ENCODE measurements around the gene LRCH1.
A peak's percentile ranks its signal among the peaks of the same experiment; 100 is the strongest.

The LRCH1 gene

GRCh38 chr13:46535002-46535401, 18.0 kb upstream of the LRCH1 start:
- DNase-seq (ENCODE audit: low read depth) = no peak

- DNase-seq (ENCODE audit: low read depth) = no peak
Measured at GRCh38 chr13:46535825-46536224, 17.1 kb upstream of the LRCH1 start.

GRCh38 chr13:46536341-46536740, 16.6 kb upstream of the LRCH1 start:
- no peak for DNase-seq (ENCODE audit: low read depth)

- no peak for DNase-seq (ENCODE audit: low read depth)
Measured at GRCh38 chr13:46539231-46539630, 13.7 kb upstream of the LRCH1 start.

- DNase-seq (ENCODE audit: low read depth) = no peak
Measured at GRCh38 chr13:46541210-46541609, 11.8 kb upstream of the LRCH1 start.

GRCh38 chr13:46542833-46543232, 10.1 kb upstream of the LRCH1 start:
- DNase-seq (ENCODE audit: low read depth) = no peak

GRCh38 chr13:46543287-46543686, 9.7 kb upstream of the LRCH1 start:
- DNase-seq (ENCODE audit: low read depth) = no peak

GRCh38 chr13:46544208-46544607, 8.8 kb upstream of the LRCH1 start:
- DNase-seq (ENCODE audit: low read depth) = no peak

GRCh38 chr13:46544811-46545210, 8.2 kb upstream of the LRCH1 start:
- DNase-seq (ENCODE audit: low read depth) = no peak

GRCh38 chr13:46546084-46546768, 6.7 kb upstream of the LRCH1 start:
- DNase-seq (ENCODE audit: low read depth) = no peak

- no peak for DNase-seq (ENCODE audit: low read depth)
Measured at GRCh38 chr13:46550822-46551221, 2.1 kb upstream of the LRCH1 start.

GRCh38 chr13:46551410-46552302, 1.3 kb upstream of the LRCH1 start:
- DNase-seq (ENCODE audit: low read depth) = peak; percentile 35

GRCh38 chr13:46552303-46552682, 677 bp upstream of the LRCH1 start:
- DNase-seq (ENCODE audit: low read depth) = no peak

- no peak for DNase-seq (ENCODE audit: low read depth)
Measured at GRCh38 chr13:46553521-46553885, 533 bp downstream of the LRCH1 start.

GRCh38 chr13:46553886-46554858, 1.2 kb downstream of the LRCH1 start:
- DNase-seq (ENCODE audit: low read depth) = peak; percentile 36

- DNase-seq (ENCODE audit: low read depth) = no peak
Measured at GRCh38 chr13:46554951-46555350, 2.0 kb downstream of the LRCH1 start.

- no peak for DNase-seq (ENCODE audit: low read depth)
Measured at GRCh38 chr13:46555722-46556417, 2.9 kb downstream of the LRCH1 start.

GRCh38 chr13:46556418-46556779, 3.4 kb downstream of the LRCH1 start:
- DNase-seq (ENCODE audit: low read depth) = no peak

- DNase-seq (ENCODE audit: low read depth) = no peak
Measured at GRCh38 chr13:46559272-46559805, 6.4 kb downstream of the LRCH1 start.

GRCh38 chr13:46560778-46561177, 7.8 kb downstream of the LRCH1 start:
- no peak for DNase-seq (ENCODE audit: low read depth)

GRCh38 chr13:46561286-46561685, 8.3 kb downstream of the LRCH1 start:
- DNase-seq (ENCODE audit: low read depth) = no peak

GRCh38 chr13:46561691-46562090, 8.7 kb downstream of the LRCH1 start:
- no peak for DNase-seq (ENCODE audit: low read depth)
